HG03442 (cell line): ENCODE data around the gene AP3B1.

Experiments used
- ATAC-seq: cut with Tn5 transposase; IDR thresholded peaks from one replicate; pipeline ENCODE4 v1.9.1; 2021; ENCODE audit warnings: mild to moderate bottlenecking, moderate library complexity; ENCODE audit not compliant: unreplicated experiment

AP3B1 gene

DNA sequence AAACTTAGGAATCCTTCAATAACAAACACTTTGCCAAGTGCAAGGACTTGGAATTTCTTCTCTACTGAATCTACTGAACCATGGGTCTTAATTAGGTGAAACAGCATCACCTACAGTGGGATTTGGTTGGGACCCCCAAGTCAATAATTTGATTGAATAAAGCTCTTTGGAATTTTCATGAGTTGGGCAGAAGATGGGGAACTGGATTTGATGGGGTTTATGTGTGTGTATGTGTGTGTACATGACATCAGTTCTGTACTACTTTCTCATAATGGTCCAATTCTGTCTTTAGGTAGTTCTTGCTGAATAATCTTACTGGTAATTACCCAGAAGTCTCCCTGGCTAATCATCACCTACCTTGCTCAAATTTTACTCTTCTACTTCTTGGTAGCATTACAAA lies 319.9 kb downstream of the AP3B1 start:
- no peak for ATAC-seq

- ATAC-seq, result no peak
These were observed 321.3 kb downstream of the AP3B1 start for GRCh38 chr5:77973253-77973609.

GRCh38 chr5:77972469-77973252 lies 321.8 kb downstream of the AP3B1 start:
- ATAC-seq, result no peak

DNA sequence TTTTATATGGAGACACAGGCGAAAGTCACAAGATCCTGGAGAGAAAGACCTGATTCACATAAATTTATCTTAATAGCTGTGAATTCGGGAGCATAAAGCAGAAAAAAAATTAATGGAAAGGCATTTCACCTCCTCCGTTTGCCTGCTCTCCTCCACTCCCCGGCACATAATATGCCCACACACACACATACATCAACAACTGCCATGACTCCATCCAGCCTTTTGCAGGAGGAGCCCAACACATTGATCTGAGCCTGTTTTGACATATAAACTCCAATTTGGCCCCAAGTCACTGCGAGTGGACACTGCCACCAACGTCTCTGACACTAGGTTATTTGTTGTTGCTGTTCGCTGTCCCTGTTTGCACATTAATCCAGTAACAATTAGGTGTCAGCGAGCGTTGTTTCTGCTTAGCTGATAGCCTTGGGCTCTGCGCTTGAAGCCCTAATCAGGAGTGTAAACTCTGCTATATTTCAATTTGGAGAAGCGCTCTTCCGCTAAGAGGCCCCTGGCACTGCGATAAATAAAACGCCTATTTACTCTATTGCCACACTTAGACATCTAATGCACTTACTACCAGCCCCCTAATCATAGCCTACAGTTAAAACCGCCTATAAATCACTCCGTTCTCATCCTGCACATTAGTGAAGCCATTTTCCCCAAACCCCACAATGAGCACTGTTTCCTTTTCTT lies 322.6 kb downstream of the AP3B1 start:
- no peak for ATAC-seq

DNA sequence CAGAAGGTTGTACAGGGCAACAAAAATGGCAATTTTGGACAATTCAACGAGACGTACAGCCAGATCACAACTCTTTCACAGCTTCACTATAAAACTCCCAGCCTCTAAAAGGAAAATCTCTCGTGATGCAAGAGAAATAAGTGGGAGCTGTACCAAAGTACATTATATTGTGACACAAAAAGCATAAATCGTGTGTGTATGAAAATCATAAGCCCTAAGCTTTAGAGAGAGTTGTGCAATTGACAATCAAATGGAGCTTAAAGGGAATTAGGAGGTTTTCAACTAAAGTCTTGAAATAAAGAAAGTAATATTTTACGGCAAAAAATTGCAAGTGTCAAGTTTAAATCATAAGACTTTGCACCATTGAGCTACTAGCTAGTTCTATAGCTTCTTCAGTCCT lies 323.6 kb downstream of the AP3B1 start:
- ATAC-seq, result no peak

DNA sequence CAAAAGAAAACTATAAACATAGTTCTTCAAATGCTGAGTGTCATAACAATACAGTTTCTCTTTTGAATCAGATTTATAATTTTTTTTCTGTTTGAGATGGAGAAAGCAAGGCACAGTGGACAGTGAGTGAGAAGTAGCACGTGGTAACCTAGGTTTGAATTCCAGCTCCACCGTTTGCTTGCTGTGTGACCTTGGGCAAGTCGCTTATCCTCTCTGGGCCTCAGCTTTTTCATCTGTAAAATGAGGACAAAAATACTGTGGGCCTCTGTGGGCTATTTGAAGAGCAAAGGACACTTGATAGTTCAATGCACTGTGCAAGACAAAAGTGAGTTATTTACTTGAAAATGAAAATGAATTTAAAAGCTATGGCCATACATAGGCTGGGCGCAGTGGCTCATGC lies 330.7 kb downstream of the AP3B1 start:
- no peak for ATAC-seq

DNA sequence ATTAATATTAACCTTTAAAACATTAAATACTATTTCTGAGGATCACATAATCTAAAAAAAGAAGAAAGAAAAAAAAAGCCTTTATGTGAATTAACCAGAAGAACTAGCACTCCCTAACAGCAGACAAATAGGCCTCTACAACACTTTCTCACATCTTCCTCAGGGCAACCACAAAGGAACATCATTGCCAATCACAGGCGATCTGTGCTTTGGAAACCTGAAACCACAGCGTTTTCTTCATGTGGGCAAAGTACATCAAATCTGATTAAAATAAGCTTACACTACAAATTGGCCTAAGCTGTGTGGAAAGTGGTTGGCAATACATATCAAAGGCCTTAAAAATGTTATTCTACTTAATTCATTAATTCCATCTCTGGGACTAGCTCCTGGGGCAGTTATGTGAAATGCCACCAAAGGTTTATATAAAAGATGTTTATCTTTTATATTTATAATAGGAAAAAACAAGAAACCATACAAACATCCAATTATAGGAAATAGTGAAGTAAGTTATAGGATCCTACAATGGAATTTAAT lies 333.6 kb downstream of the AP3B1 start:
- ATAC-seq, result no peak

DNA sequence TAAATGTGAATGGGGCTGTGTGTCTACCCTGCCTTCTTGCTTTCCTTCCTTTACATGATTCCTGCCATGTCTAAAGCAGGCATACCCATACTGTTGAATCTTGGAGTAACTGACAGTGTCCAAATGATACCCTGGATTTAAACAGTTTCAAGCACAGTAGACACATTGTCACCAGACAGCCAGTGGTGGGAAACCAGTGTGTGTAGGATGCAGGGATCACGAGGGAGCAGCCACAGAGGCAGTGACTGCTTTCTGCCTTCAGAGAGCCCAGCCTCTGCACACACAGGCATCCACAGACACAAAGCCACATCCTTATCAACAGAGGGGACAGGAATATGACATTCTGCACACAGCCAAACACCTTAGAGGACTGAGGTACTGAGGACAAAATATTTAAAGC lies 334.2 kb downstream of the AP3B1 start:
- no peak for ATAC-seq

DNA sequence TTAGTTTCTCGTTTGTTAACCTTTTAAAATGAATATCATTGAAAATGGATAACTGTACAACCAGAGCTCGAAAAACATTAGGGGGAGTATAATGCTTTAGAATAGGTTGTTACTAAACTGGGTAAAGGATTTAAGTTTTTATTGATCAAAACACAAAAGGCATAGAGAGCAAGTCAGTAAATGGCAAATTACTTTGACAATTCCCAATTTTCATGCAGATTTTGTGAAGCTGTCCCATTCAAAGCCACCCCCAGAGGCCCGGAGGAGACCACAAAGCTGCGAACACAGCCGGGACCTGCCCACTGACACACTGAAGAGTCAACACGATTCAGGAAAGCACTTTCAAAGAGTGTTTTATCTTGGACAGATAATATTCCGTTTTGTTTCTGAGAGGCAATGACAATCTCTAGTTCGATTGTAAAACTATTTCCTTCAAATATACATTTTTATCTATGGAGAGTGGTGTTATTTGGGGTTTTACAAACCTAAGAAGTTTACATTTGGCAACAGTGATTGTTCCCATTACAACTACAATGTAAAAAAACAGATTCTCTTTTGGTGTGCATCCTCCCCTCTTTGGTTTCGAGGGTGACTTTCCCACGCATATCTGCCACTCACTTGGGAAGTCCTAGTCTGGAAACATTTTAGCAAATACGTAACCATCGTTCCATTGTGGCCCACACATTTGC lies 335.7 kb downstream of the AP3B1 start:
- ATAC-seq, result no peak

GRCh38 chr5:77957931-77958521 lies 336.5 kb downstream of the AP3B1 start:
- no peak for ATAC-seq

DNA sequence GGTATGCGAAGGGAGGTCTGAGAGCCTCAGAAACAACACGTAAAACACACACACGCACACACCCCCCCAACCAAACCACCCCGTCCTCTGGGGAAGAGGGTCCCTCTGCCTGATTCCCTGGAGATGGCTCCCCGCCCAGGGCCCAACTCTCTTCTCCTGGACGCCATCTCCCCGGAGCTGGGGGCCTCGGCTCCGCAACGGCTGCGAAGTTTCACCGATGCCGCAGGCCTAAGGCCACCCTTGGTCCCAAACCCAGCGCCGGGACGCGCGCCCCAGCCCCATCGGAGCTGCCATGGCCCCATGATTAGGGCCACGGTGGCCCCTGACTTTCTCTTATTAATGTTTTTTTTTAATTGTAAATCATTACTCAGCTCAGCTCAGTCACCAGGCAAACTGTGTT lies 337.0 kb downstream of the AP3B1 start:
- no peak for ATAC-seq

DNA sequence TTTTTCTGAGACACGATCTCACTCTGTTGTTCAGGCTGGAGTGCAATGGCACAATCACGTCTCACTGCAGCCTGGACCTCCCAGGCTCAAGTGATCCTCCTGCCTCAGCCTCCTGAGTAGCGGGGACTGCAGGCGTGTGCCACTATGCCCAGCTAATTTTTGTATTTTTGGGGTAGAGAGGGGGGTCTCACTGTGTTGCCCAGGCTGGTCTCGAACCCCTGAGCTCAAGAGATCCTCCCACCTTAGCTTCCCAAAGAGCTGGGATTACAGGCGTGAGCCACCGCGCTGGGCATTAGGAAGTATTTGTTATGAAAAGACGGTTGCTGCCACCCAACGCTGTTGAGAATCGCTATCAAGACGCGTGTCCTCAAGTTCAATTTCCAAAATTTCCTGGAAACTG lies 337.4 kb downstream of the AP3B1 start:
- ATAC-seq, result no peak

GRCh38 chr5:77955577-77955976 lies 338.9 kb downstream of the AP3B1 start:
- no peak for ATAC-seq

GRCh38 chr5:77953374-77953773 lies 341.1 kb downstream of the AP3B1 start:
- ATAC-seq, result no peak

- no peak for ATAC-seq
These were observed 341.8 kb downstream of the AP3B1 start for GRCh38 chr5:77952636-77953212.
